GM13976 (cell line): ENCODE measurements around the gene PARP9.
A peak's percentile ranks its signal among the peaks of the same experiment; 100 is the strongest.

Experiments
- DNase-seq: peaks from one replicate; pipeline ENCODE4 v3.0.0; 2012; ENCODE audit warnings: low spot score
- in situ Hi-C: fragments of 300-500 bp; cut with MboI; formaldehyde crosslinking; loops from one replicate; pipeline ENCODE4 v1.12.0; 2022; ENCODE audit warnings: low sequenced_read_pairs, mixed read lengths, inconsistent platforms; ENCODE audit not compliant: unreplicated experiment
- TF ChIP-seq, protein P1 (sequence below): IDR thresholded peaks from 2 replicates; pipeline ENCODE4 v1.5.1; 2012; ENCODE audit warnings: borderline replicate concordance, mild to moderate bottlenecking; ENCODE audit not compliant: insufficient read depth; ENCODE audit errors: extremely low read depth, missing control alignments, control extremely low read depth

The PARP9 gene

DNA sequence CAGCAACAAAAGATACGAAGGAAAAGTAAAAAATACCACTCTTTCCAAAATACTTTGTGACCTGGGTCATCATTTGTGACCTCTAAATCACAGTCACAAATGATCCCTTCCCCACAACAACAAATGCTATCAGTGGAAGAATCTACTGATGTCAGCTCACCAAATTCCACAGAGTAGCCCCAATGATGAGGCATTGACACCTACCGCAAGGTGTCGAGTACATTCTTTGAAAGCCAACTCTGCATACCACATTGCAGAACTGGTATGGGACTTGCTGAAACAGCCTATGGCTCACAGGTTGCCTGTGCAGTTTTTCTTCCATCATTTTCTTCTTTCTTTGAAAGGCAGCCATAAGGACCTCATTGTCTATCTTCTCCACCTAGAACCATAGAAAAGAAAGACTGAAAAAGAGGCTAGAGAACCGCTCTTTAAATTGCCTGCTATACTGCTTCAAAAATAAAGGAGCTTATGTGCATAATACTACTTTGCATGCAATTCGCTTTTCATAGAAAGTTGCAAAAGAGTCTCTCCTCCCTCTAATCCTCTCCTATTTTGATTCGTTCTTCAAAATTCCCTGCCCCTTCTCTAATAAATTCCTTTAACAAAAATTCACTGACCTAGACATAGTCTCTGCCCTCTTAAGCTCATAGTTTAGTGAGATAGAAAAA lies 28.0 kb downstream of the PARP9 start:
- TF ChIP-seq, protein P1, sequence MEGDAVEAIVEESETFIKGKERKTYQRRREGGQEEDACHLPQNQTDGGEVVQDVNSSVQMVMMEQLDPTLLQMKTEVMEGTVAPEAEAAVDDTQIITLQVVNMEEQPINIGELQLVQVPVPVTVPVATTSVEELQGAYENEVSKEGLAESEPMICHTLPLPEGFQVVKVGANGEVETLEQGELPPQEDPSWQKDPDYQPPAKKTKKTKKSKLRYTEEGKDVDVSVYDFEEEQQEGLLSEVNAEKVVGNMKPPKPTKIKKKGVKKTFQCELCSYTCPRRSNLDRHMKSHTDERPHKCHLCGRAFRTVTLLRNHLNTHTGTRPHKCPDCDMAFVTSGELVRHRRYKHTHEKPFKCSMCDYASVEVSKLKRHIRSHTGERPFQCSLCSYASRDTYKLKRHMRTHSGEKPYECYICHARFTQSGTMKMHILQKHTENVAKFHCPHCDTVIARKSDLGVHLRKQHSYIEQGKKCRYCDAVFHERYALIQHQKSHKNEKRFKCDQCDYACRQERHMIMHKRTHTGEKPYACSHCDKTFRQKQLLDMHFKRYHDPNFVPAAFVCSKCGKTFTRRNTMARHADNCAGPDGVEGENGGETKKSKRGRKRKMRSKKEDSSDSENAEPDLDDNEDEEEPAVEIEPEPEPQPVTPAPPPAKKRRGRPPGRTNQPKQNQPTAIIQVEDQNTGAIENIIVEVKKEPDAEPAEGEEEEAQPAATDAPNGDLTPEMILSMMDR: no peak
- in situ Hi-C loops: no loop called here
- DNase-seq: no peak

DNA sequence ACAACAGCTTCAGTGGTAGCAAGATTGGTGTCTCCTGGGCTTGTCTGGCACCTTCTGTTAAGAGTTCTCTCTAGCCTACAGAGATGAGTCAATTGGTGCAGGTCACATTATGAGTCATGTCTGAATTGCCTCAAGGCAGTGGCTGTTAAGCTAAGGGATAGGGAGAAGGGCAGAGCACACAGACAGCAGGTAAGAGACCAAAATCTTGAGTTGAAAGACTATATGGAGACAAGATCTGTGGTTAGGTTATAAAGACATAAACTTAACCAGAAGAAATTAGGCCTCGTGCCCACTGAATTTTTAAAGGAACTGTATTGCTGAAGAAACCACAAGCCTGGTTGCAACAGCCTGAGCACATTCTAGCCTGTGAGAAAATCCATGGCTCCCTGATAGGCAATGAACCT lies 30.2 kb downstream of the PARP9 start:
- TF ChIP-seq, protein P1: no peak
- in situ Hi-C loops: no loop called here
- peak; percentile 81 for DNase-seq

DNA sequence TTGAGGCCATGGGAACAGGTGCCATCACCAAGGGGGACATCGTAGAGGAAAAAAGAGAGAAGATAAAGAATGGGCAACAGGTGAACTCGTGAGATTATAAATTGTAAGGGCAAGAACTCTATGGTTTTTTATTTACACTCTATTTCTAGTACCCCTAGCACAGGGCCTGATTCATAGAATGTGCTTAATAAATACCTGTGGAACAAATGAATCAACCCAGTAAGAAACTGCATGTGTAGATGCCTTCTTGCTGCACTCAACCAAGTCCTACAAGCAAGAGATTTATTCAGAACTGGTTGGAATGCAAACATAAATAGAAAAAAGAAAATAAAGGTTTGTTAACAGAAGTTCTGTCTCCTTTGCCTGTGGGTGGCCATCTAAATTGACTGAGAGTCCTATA lies 30.6 kb downstream of the PARP9 start:
- in situ Hi-C loops: no loop called here
- TF ChIP-seq, protein P1: no peak
- DNase-seq: no peak

GRCh38 chr3:122530164-122530563 lies 33.9 kb downstream of the PARP9 start:
- in situ Hi-C loops: no loop called here
- TF ChIP-seq, protein P1: no peak
- DNase-seq: no peak

GRCh38 chr3:122523317-122523716 lies 40.8 kb downstream of the PARP9 start:
- DNase-seq: no peak
- TF ChIP-seq, protein P1: no peak
- in situ Hi-C loops: no loop called here

GRCh38 chr3:122520861-122521260 lies 43.2 kb downstream of the PARP9 start:
- no peak for DNase-seq
- in situ Hi-C loops: no loop called here
- TF ChIP-seq, protein P1: no peak
